ENCODE results near the gene YTHDF2. TPM values are rescaled to one million over a fixed set of nuclear protein-coding genes. Genes with fewer than 3 reads are reported as not detected.

YTHDF2 gene
- total RNA-seq, 1 donor from 2014 or later, result 65.8 TPM

DNA sequence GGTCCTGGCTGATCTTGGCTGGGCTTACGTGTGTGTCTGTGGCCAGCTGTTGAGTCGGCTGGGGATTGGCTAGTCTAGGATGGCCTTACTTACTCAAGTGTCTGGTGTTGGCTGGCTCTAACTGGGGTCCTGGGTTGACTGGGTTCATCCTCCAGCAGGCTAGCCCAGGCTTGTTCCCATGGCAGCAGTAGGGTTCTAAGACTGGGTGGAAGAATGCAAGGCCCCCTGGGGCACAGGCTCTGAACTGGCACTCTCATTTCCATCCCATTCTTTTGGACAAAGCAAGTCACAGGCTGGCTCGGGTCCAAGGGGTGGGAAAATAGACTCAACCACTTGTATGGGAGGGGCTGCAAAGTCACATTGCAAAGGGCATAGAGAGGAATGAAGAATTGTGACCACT is 67.3 kb downstream of the YTHDF2 start:
- ATAC-seq (no peak), DNase-seq (no peak)
- Histone ChIP-seq H3K36me3 (no peaks in the 10 kb centered on the region), H3K9me3 (no peaks in the 10 kb centered on the region), H3K27ac (no peak overlapping the region), H3K4me3 (no peak overlapping the region), H3K4me1 (no peaks in the 10 kb centered on the region), H3K27me3 (no peaks in the 10 kb centered on the region)
- intact Hi-C loops (cut with DNase I), result no loop called here
- TF ChIP-seq, protein P1, sequence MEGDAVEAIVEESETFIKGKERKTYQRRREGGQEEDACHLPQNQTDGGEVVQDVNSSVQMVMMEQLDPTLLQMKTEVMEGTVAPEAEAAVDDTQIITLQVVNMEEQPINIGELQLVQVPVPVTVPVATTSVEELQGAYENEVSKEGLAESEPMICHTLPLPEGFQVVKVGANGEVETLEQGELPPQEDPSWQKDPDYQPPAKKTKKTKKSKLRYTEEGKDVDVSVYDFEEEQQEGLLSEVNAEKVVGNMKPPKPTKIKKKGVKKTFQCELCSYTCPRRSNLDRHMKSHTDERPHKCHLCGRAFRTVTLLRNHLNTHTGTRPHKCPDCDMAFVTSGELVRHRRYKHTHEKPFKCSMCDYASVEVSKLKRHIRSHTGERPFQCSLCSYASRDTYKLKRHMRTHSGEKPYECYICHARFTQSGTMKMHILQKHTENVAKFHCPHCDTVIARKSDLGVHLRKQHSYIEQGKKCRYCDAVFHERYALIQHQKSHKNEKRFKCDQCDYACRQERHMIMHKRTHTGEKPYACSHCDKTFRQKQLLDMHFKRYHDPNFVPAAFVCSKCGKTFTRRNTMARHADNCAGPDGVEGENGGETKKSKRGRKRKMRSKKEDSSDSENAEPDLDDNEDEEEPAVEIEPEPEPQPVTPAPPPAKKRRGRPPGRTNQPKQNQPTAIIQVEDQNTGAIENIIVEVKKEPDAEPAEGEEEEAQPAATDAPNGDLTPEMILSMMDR (IDR thresholded peaks at IDR 0.05), result no peak

DNA sequence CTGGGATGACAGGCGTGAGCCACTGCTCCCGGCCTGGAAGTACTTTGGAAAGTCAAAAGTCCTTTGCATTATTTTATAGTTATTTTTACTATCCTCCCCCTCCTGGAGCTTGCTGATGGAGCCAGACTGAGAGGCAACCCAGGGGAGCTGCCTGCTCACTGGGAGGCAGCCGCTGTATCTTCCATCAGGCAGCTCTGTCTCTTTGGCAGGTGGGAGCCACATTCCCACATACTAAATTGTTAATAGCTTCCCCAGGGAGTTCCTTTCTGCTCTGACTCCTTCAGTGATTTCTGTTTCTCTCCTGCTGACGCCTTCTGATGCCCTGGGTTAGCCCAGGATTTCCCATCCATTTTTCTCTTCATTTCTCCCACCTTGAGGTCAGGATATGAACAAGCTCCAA is 70.3 kb downstream of the YTHDF2 start:
- no peak for ATAC-seq
- TF ChIP-seq, protein P1 (IDR thresholded peaks at IDR 0.05), result no peak
- intact Hi-C loops (cut with DNase I), result no loop called here

DNA sequence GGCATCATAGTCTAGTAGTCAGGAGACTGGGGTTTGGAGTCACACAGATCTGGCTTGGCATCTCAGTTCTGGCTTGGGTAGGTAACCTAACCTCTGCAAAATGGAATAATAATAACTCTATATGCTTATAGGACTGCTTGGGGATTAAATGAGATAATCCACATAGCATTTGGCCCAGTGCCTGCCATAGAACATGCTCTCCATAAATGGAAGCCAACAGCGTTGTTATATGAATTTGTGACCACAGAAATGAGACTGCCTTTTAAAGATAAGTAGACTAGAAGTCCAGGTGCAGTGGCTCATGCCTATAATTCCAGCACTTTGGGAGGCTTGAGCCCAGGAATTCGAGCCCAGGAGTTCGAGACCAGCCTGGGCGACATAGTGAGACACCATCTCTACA is 71.2 kb downstream of the YTHDF2 start:
- H3K9me3 ChIP-seq, result no peaks in the 10 kb centered on the region
- intact Hi-C loops (cut with DNase I), result no loop called here
- no peak for ATAC-seq
- H3K4me3 ChIP-seq, result no peak overlapping the region
- peaks cover 27% of the 10 kb centered on the region for H3K27me3 ChIP-seq
- TF ChIP-seq, protein P1 (IDR thresholded peaks at IDR 0.05), result no peak
- H3K4me1 ChIP-seq, result no peaks in the 10 kb centered on the region
- H3K36me3 ChIP-seq, result no peaks in the 10 kb centered on the region
- no peak for DNase-seq
- no peak overlapping the region for H3K27ac ChIP-seq

More for the DNA sequence above, 70.3 kb downstream of the YTHDF2 start:
- H3K4me1 ChIP-seq, result no peaks in the 10 kb centered on the region
- H3K27ac ChIP-seq, result no peak overlapping the region
- no peak for DNase-seq
- H3K9me3 ChIP-seq, result no peaks in the 10 kb centered on the region
- H3K36me3 ChIP-seq, result no peaks in the 10 kb centered on the region
- peaks cover 19% of the 10 kb centered on the region for H3K27me3 ChIP-seq
- H3K4me3 ChIP-seq, result no peak overlapping the region

DNA sequence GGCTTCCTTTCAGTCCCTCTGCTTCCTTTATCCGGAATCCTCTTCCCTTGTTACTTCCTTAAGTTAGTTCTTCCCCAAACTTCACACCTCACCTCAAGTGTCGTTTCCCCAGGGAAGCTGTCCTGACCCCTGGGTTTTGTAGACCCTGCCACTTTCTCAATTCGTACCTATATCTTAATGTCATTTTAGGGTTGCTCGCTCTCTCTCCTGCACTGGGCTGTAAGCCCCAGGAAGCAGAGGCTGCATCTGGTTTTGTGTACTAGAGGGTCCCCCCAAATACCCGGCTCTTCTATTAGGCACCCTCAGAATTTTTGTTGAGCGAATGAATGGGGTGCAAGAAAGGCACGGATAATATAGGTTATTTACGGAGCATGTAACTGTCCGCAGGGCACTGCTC is 74.6 kb downstream of the YTHDF2 start:
- TF ChIP-seq, protein P1 (IDR thresholded peaks at IDR 0.05), result no peak
- DNase-seq (no peak), ATAC-seq (no peak)
- Histone ChIP-seq H3K27me3 (peaks cover 48% of the 10 kb centered on the region), H3K4me3 (no peak overlapping the region), H3K36me3 (no peaks in the 10 kb centered on the region), H3K4me1 (no peaks in the 10 kb centered on the region), H3K27ac (no peak overlapping the region), H3K9me3 (no peaks in the 10 kb centered on the region)
- intact Hi-C loops (cut with DNase I), result no loop called here

DNA sequence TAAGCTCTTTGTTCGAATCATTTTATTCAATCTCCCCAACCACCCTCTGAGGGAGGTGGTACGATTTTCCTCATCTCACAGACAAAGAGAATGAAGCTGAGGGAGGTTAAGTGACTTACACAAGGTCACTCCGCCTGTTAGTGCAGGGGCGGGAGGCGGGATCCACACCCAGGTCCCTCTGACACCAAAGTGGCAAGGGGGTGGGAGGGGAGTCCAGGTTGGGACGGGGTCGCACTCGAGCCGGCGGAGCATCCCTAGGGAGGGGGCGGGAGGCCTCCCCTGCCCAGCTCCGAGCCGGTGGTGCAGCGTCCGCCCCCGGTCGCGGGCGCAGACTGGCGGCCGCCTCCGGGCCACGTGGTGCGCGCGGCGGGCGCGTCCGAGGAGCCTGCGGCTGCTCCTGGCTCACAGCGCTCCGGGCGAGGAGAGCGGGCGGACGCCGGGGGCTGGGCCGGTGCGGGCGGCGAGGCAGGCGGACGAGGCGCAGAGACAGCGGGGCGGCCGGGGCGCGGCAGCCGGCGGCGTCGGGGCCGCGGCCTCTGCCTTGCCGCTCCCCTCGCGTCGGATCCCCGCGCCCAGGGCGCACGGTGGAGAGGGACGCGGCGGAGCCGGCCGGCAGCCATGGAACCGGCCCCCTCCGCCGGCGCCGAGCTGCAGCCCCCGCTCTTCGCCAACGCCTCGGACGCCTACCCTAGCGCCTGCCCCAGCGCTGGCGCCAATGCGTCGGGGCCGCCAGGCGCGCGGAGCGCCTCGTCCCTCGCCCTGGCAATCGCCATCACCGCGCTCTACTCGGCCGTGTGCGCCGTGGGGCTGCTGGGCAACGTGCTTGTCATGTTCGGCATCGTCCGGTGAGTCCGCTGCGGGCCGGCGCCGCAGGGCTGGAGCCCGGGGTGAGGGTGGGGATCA is 75.3 kb downstream of the YTHDF2 start, which contains the start of gene OPRD1:
TSS of gene OPRD1 (plus strand) at position 405 of the 903 bp plus-strand sequence. CDS start at position 619, 214 bp downstream.
- Histone ChIP-seq H3K4me1 (no peaks in the 10 kb centered on the region), H3K9me3 (no peaks in the 10 kb centered on the region), H3K27ac (no peak within 1 kb of the TSS), H3K27me3 (peaks cover 53% of the 10 kb centered on the region), H3K36me3 (no peaks in the 10 kb centered on the region), H3K4me3 (no peak within 1 kb of the TSS)
- DNase-seq (no peak), ATAC-seq (no peak)
- intact Hi-C loops (cut with DNase I), result no loop called here
- TF ChIP-seq, protein P1 (IDR thresholded peaks at IDR 0.05), result no peak
